ENCODE data around the gene WNT3A.

The WNT3A gene

GRCh38 chr1:228091084-228091483, 84.3 kb downstream of the WNT3A start:
- Histone ChIP-seq H3K4me2 (ENCODE audit: low read depth, low read length) (peak overlapping the region; percentile 39), H3K4me1 (ENCODE audit: low read length) (peaks cover 57% of the 10 kb centered on the region)
- DNase-seq: no peak

GRCh38 chr1:228092342-228093049, 85.7 kb downstream of the WNT3A start:
- no peak for DNase-seq
- peaks cover 43% of the 10 kb centered on the region for H3K4me1 ChIP-seq (ENCODE audit: low read length)
- no peaks in the 10 kb centered on the region for H3K9me3 ChIP-seq (replicated peaks; ENCODE audit: insufficient read depth, low read length)
- peaks cover 100% of the 10 kb centered on the region for H4K20me1 ChIP-seq (ENCODE audit: insufficient read depth, low read length)
- no peak overlapping the region for H3K27ac ChIP-seq (ENCODE audit: low read length)
- H2AFZ ChIP-seq (ENCODE audit: low read length): no peak overlapping the region
- H3K4me2 ChIP-seq (ENCODE audit: low read depth, low read length): no peak overlapping the region
- no peak overlapping the region for H3K4me3 ChIP-seq (ENCODE audit: low read length)
- no peak for TF ChIP-seq EZH2phosphoT487 (IDR thresholded peaks at IDR 0.05; ENCODE audit: low read length)
- TF ChIP-seq EZH2 (optimal IDR thresholded peaks at IDR 0.05; ENCODE audit: low read depth, low read length): no peak
- no peak for TF ChIP-seq CTCF (IDR thresholded peaks at IDR 0.05; ENCODE audit: low read length)
- H3F3A ChIP-seq (ENCODE audit: insufficient read depth, low read length): peaks cover 48% of the 10 kb centered on the region
- peaks cover 100% of the 10 kb centered on the region for H3K79me2 ChIP-seq (ENCODE audit: low read length)
- peaks cover 24% of the 10 kb centered on the region for H3K36me3 ChIP-seq (replicated peaks; ENCODE audit: insufficient read depth, low read length)
- no peak overlapping the region for H3K9ac ChIP-seq (ENCODE audit: low read length)
- H3K27me3 ChIP-seq (replicated peaks; ENCODE audit: insufficient read depth, low read length): no peaks in the 10 kb centered on the region
- no peaks in the 10 kb centered on the region for H3K9me2 ChIP-seq (replicated peaks; ENCODE audit: insufficient read depth, low read length)

More at GRCh38 chr1:228091084-228091483, 84.3 kb downstream of the WNT3A start:
- peaks cover 100% of the 10 kb centered on the region for H4K20me1 ChIP-seq (ENCODE audit: insufficient read depth, low read length)
- H3F3A ChIP-seq (ENCODE audit: insufficient read depth, low read length): peaks cover 51% of the 10 kb centered on the region
- H3K27me3 ChIP-seq (replicated peaks; ENCODE audit: insufficient read depth, low read length): no peaks in the 10 kb centered on the region
- no peak overlapping the region for H2AFZ ChIP-seq (ENCODE audit: low read length)
- no peaks in the 10 kb centered on the region for H3K9me3 ChIP-seq (replicated peaks; ENCODE audit: insufficient read depth, low read length)
- peaks cover 100% of the 10 kb centered on the region for H3K79me2 ChIP-seq (ENCODE audit: low read length)
- H3K9ac ChIP-seq (ENCODE audit: low read length): peak overlapping the region; percentile 23; the same call in 1 of the 2 replicates
- no peak for TF ChIP-seq EZH2phosphoT487 (IDR thresholded peaks at IDR 0.05; ENCODE audit: low read length)
- TF ChIP-seq CTCF (IDR thresholded peaks at IDR 0.05; ENCODE audit: low read length): no peak
- TF ChIP-seq EZH2 (optimal IDR thresholded peaks at IDR 0.05; ENCODE audit: low read depth, low read length): no peak
- no peak overlapping the region for H3K4me3 ChIP-seq (ENCODE audit: low read length)
- peaks cover 24% of the 10 kb centered on the region for H3K36me3 ChIP-seq (replicated peaks; ENCODE audit: insufficient read depth, low read length)
- H3K9me2 ChIP-seq (replicated peaks; ENCODE audit: insufficient read depth, low read length): no peaks in the 10 kb centered on the region
- H3K27ac ChIP-seq (ENCODE audit: low read length): peak overlapping the region; percentile 81

- peaks cover 47% of the 10 kb centered on the region for H3F3A ChIP-seq (ENCODE audit: insufficient read depth, low read length)
Observed at GRCh38 chr1:228093050-228093906, 86.5 kb downstream of the WNT3A start.

More at GRCh38 chr1:228093050-228093906, 86.5 kb downstream of the WNT3A start:
- no peak for DNase-seq
- Histone ChIP-seq H3K27ac (ENCODE audit: low read length) (no peak overlapping the region), H4K20me1 (ENCODE audit: insufficient read depth, low read length) (peaks cover 100% of the 10 kb centered on the region), H3K9me2 (replicated peaks; ENCODE audit: insufficient read depth, low read length) (no peaks in the 10 kb centered on the region), H3K4me3 (ENCODE audit: low read length) (no peak overlapping the region), H3K9ac (ENCODE audit: low read length) (no peak overlapping the region), H3K4me1 (ENCODE audit: low read length) (peaks cover 35% of the 10 kb centered on the region), H3K9me3 (replicated peaks; ENCODE audit: insufficient read depth, low read length) (no peaks in the 10 kb centered on the region), H3K4me2 (ENCODE audit: low read depth, low read length) (no peak overlapping the region), H3K36me3 (replicated peaks; ENCODE audit: insufficient read depth, low read length) (peaks cover 28% of the 10 kb centered on the region), H2AFZ (ENCODE audit: low read length) (no peak overlapping the region), H3K27me3 (replicated peaks; ENCODE audit: insufficient read depth, low read length) (no peaks in the 10 kb centered on the region), H3K79me2 (ENCODE audit: low read length) (peaks cover 100% of the 10 kb centered on the region)
- no peak for TF ChIP-seq EZH2 (optimal IDR thresholded peaks at IDR 0.05; ENCODE audit: low read depth, low read length)

Data from MM.1S (cell line).